Skeletal muscle satellite cell (primary cell): ENCODE results near the gene PDGFD.

Experiments
- H3K27me3 ChIP-seq: 2 replicates; pipeline ENCODE4 v1.7.0; 2013; ENCODE audit warnings: low read length; ENCODE audit not compliant: control insufficient read depth, insufficient read depth
- H3K36me3 ChIP-seq: 2 replicates; pipeline ENCODE4 v1.7.0; 2013; ENCODE audit warnings: mild to moderate bottlenecking, control low read depth, low read length; ENCODE audit not compliant: insufficient read depth
- H3K4me1 ChIP-seq: 2 replicates; pipeline ENCODE4 v1.7.0; 2013; ENCODE audit warnings: low read length; ENCODE audit not compliant: control insufficient read depth, insufficient read depth
- H3K4me2 ChIP-seq: 2 replicates; pipeline ENCODE4 v1.7.0; 2013; ENCODE audit warnings: mild to moderate bottlenecking, low read length
- H3K4me3 ChIP-seq: 2 replicates; pipeline ENCODE4 v1.7.0; 2013; ENCODE audit warnings: low read length
- H3K9ac ChIP-seq: 2 replicates; pipeline ENCODE4 v1.7.0; 2013; ENCODE audit warnings: mild to moderate bottlenecking, low read depth, low read length, moderate library complexity
- H3K9me3 ChIP-seq: replicated peaks from 2 replicates; pipeline ENCODE4 v1.7.0; 2013; ENCODE audit warnings: mild to moderate bottlenecking, control low read depth, low read length

Gene PDGFD

DNA sequence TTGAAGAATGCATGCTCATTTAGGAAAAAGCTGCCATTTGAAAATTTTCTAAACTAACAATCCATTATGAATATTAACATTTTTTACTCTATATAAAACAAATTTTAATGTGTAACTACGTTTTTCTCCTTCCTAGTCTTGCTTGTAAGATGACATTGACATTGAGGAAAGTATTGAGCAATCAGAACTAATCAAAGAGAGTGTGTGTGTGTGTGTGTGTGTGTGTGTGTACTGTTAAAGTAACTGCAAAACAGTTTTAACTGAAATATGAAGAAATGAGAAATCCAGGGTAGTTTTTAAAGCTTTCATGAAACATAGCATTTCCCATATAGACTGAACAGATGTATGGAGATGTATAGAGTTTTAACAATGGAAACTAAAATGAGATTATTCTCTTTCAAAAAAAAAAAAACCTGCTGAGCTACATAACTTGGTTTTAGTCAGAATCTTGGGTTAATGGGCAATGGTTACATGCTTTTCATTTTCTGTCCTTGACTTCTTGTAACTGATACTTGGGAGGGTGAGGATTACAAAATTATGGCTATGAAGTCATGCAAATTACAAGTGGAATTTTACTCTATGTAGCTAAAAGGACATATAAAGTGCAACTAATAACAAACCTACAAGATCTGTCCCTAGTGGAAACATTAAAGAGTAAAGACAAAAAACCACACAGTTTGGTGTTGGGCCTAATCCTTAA, 2.0 kb downstream of the PDGFD start:
- Histone ChIP-seq H3K27me3 (no peaks in the 10 kb centered on the region), H3K4me1 (peaks cover 5% of the 10 kb centered on the region), H3K9me3 (no peaks in the 10 kb centered on the region), H3K4me2 (no peak overlapping the region), H3K9ac (no peak overlapping the region), H3K4me3 (no peak overlapping the region), H3K36me3 (no peaks in the 10 kb centered on the region)

- Histone ChIP-seq H3K9me3 (no peaks in the 10 kb centered on the region), H3K4me3 (no peak overlapping the region), H3K27me3 (no peaks in the 10 kb centered on the region), H3K4me1 (peaks cover 5% of the 10 kb centered on the region), H3K9ac (no peak overlapping the region), H3K36me3 (no peaks in the 10 kb centered on the region), H3K4me2 (no peak overlapping the region)
These were observed 4.6 kb downstream of the PDGFD start for GRCh38 chr11:104159356-104159755.

GRCh38 chr11:104155375-104155774, 8.6 kb downstream of the PDGFD start:
- H3K9ac ChIP-seq, result no peak overlapping the region
- H3K4me2 ChIP-seq, result no peak overlapping the region
- no peak overlapping the region for H3K4me3 ChIP-seq
- H3K4me1 ChIP-seq, result no peaks in the 10 kb centered on the region
- no peaks in the 10 kb centered on the region for H3K27me3 ChIP-seq
- no peaks in the 10 kb centered on the region for H3K36me3 ChIP-seq
- H3K9me3 ChIP-seq, result no peaks in the 10 kb centered on the region

DNA sequence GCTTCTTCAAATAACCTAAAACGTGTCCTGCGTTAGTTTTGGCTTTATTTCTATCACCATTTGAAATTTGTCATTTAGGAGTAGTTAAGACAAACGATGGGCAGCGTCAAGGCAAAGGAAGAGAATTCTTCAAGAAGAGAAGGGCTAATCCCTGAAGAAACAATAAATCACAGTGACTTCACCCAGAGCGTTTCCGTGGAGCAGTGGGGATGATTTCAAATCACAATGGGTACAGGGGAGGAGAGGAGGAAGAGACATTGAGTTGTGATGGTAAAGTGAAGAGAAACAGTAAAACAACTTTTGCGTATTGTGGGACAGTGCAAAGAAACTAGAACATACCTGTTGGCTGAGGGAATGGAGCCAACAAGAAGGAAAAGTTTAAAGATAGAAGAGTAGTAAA, 9.7 kb downstream of the PDGFD start:
- Histone ChIP-seq H3K9me3 (no peaks in the 10 kb centered on the region), H3K9ac (no peak overlapping the region), H3K4me1 (peaks cover under 1% of the 10 kb centered on the region), H3K4me2 (no peak overlapping the region), H3K27me3 (no peaks in the 10 kb centered on the region), H3K4me3 (no peak overlapping the region), H3K36me3 (no peaks in the 10 kb centered on the region)

- Histone ChIP-seq H3K4me2 (no peak overlapping the region), H3K9ac (no peak overlapping the region), H3K4me1 (peaks cover 12% of the 10 kb centered on the region), H3K36me3 (no peaks in the 10 kb centered on the region), H3K4me3 (no peak overlapping the region), H3K9me3 (no peaks in the 10 kb centered on the region), H3K27me3 (no peaks in the 10 kb centered on the region)
These were observed 10.9 kb downstream of the PDGFD start for GRCh38 chr11:104152941-104153505.

GRCh38 chr11:104151404-104152204, 12.3 kb downstream of the PDGFD start:
- H3K9me3 ChIP-seq, result no peaks in the 10 kb centered on the region
- H3K36me3 ChIP-seq, result no peaks in the 10 kb centered on the region
- no peak overlapping the region for H3K9ac ChIP-seq
- no peaks in the 10 kb centered on the region for H3K27me3 ChIP-seq
- H3K4me3 ChIP-seq, result no peak overlapping the region
- peaks cover 23% of the 10 kb centered on the region for H3K4me1 ChIP-seq
- H3K4me2 ChIP-seq, result no peak overlapping the region

- Histone ChIP-seq H3K4me3 (no peak overlapping the region), H3K9ac (no peak overlapping the region), H3K27me3 (no peaks in the 10 kb centered on the region), H3K4me1 (peaks cover 23% of the 10 kb centered on the region), H3K36me3 (no peaks in the 10 kb centered on the region), H3K9me3 (no peaks in the 10 kb centered on the region), H3K4me2 (peak overlapping the region; percentile 38)
These were observed 15.2 kb downstream of the PDGFD start for GRCh38 chr11:104148706-104149105.

DNA sequence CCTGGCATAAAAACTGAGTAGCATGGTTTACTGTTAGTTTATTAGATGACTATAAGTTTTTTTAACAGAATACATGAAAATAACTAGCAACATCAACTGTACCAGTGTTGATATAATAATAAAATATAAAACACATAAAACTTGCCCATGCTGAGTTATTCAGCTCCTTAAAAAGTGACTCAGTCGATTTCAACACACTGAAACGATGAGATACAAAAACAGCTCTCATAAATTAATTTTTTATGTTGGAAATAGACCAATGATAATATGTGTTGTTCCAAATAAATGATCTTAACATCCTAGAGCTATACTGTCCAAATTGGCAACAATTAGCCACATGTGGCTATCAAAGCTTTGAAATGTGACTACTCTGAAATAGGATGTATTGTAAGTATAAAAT, 15.9 kb downstream of the PDGFD start:
- Histone ChIP-seq H3K27me3 (no peaks in the 10 kb centered on the region), H3K36me3 (no peaks in the 10 kb centered on the region), H3K9ac (no peak overlapping the region), H3K4me1 (peaks cover 23% of the 10 kb centered on the region), H3K4me2 (peak overlapping the region; percentile 20), H3K9me3 (no peaks in the 10 kb centered on the region), H3K4me3 (no peak overlapping the region)

DNA sequence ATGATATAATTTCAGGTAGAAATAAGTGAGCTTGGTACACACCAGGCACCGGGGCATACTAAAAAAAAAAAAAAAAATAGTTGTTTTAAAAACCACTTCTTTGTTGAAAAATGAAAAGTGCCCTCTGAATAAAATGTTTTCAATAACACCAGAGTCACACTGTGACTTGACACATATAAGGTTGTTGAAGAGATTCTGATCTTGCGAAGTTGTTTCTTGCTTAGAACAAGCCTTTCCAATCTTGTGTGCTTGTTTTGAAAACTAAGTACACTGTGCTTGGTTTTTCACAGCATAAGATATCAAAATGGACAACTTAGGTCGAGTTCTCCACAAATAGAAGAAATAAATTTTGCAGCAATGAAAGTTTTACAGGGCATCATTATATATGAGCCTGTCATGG, 17.0 kb downstream of the PDGFD start:
- Histone ChIP-seq H3K4me3 (no peak overlapping the region), H3K27me3 (no peaks in the 10 kb centered on the region), H3K4me1 (peaks cover 23% of the 10 kb centered on the region), H3K36me3 (no peaks in the 10 kb centered on the region), H3K4me2 (no peak overlapping the region), H3K9ac (no peak overlapping the region), H3K9me3 (no peaks in the 10 kb centered on the region)

DNA sequence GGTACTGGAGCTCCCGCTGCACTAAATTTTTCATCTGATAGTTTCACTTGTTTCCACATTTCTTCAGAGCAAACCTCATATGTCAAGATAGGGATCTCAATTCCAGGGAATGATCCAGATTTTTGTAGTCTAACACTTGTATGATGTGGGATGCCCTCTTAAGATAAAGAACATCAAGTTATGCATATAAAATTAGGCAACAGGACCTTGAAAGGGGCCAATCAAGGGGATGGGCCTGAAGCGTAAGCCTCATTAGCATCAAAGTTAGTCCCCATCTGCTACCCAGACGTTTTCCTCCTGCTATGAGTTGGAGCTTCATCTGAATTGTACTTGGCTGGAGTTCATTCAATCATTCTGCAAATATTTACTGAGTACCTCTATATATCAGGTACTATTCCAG, 17.5 kb downstream of the PDGFD start:
- no peak overlapping the region for H3K9ac ChIP-seq
- no peaks in the 10 kb centered on the region for H3K9me3 ChIP-seq
- peaks cover 23% of the 10 kb centered on the region for H3K4me1 ChIP-seq
- H3K27me3 ChIP-seq, result no peaks in the 10 kb centered on the region
- H3K4me3 ChIP-seq, result no peak overlapping the region
- no peak overlapping the region for H3K4me2 ChIP-seq
- H3K36me3 ChIP-seq, result no peaks in the 10 kb centered on the region

GRCh38 chr11:104145062-104145461, 18.9 kb downstream of the PDGFD start:
- no peak overlapping the region for H3K4me2 ChIP-seq
- no peaks in the 10 kb centered on the region for H3K36me3 ChIP-seq
- no peaks in the 10 kb centered on the region for H3K27me3 ChIP-seq
- H3K4me1 ChIP-seq, result peaks cover 23% of the 10 kb centered on the region
- H3K9me3 ChIP-seq, result no peaks in the 10 kb centered on the region
- no peak overlapping the region for H3K4me3 ChIP-seq
- no peak overlapping the region for H3K9ac ChIP-seq
